H1 (cell line): Measurements from ENCODE around the gene PRRC2C. TPM values are rescaled to one million over a fixed set of nuclear protein-coding genes. Genes with fewer than 3 reads are reported as not detected.

Experiments
- CTCF ChIA-PET: fragments of 300-600 bp; sonication (Branson Sonifier 250); formaldehyde crosslinking; loops from one replicate; lab custom pipeline; 2021; ENCODE audit not compliant: partially characterized antibody; lab: Charles Lee
- POLR2A ChIA-PET: fragments of 300-600 bp; sonication (Branson Sonifier 250); formaldehyde crosslinking; loops from one replicate; lab custom pipeline; 2021; ENCODE audit warnings: inconsistent platforms; ENCODE audit not compliant: partially characterized antibody; lab: Charles Lee
- DNase-seq, 2 experiments: peaks; one replicate each; pipeline versions ENCODE4 v3.0.0 to v3.0.0-alpha.2; 2010 to 2022; ENCODE audit warnings: low spot score in 2 of 2, low read depth in 1 of 2, mixed read lengths in 1 of 2
- FAIRE-seq: peaks from 2 replicates; lab custom pipeline; 2011; peaks lifted over from hg19 to GRCh38; lab: Jason Lieb, UNC
- H2AFZ ChIP-seq: 2 replicates; pipeline ENCODE4 v1.8.1; 2012; ENCODE audit warnings: low read length, inconsistent platforms
- H2AK5ac ChIP-seq: 2 replicates; pipeline ENCODE4 v1.6.1; 2013; ENCODE audit warnings: low read depth, low read length
- H2BK120ac ChIP-seq: replicated peaks from 2 replicates; pipeline ENCODE3; 2013; ENCODE audit warnings: low read depth, low read length, inconsistent platforms
- H2BK12ac ChIP-seq: 2 replicates; pipeline ENCODE4 v1.6.1; 2013; ENCODE audit warnings: low read depth, low read length
- H2BK15ac ChIP-seq: 2 replicates; pipeline ENCODE4 v1.6.1; 2013; ENCODE audit warnings: low read length
- H2BK20ac ChIP-seq: 2 replicates; pipeline ENCODE4 v1.6.1; 2013; ENCODE audit warnings: low read length
- H2BK5ac ChIP-seq: 2 replicates; pipeline ENCODE4 v1.6.1; 2013; ENCODE audit warnings: low read depth, low read length
- H3K14ac ChIP-seq: 2 replicates; pipeline ENCODE4 v1.6.1; 2013; ENCODE audit warnings: inconsistent platforms; ENCODE audit not compliant: insufficient read length
- H3K18ac ChIP-seq: 2 replicates; pipeline ENCODE4 v1.6.1; 2013; ENCODE audit warnings: low read length; ENCODE audit errors: extremely low read depth
- H3K23ac ChIP-seq: 2 replicates; pipeline ENCODE4 v1.6.1; 2013; ENCODE audit warnings: inconsistent platforms; ENCODE audit not compliant: insufficient read length
- H3K23me2 ChIP-seq: 2 replicates; pipeline ENCODE4 v1.6.1; 2013; ENCODE audit warnings: low read depth, low read length
- H3K27ac ChIP-seq: 2 replicates; pipeline ENCODE4 v1.6.1; 2011; ENCODE audit warnings: low read depth, low read length, inconsistent platforms
- H3K27me3 ChIP-seq, 4 experiments: replicated peaks in 1 of 4; 1 replicate in 1 of 4; 2 replicates in 3 of 4; pipeline versions ENCODE4 v1.6.1 to v1.8.1; 2011 to 2013; ENCODE audit warnings: low read length in 3 of 4, mild to moderate bottlenecking in 3 of 4, inconsistent platforms in 2 of 4, mixed read lengths in 2 of 4, moderate library complexity in 1 of 4; ENCODE audit not compliant: control insufficient read depth in 3 of 4, insufficient read depth in 3 of 4; ENCODE audit errors: extremely low read depth in 1 of 4
- H3K36me3 ChIP-seq, 4 experiments: 2 replicates each; pipeline versions ENCODE4 v1.6.1 to v1.8.1; 2011 to 2013; ENCODE audit warnings: mild to moderate bottlenecking in 4 of 4, low read length in 3 of 4, moderate library complexity in 2 of 4, control low read depth in 1 of 4, inconsistent platforms in 1 of 4; ENCODE audit not compliant: insufficient read depth in 4 of 4, control insufficient read depth in 2 of 4
- H3K4ac ChIP-seq: replicated peaks from 2 replicates; pipeline ENCODE3; 2013; ENCODE audit warnings: low read length, low read depth, mixed read lengths, inconsistent platforms; ENCODE audit not compliant: insufficient read length
- H3K4me1 ChIP-seq, 4 experiments: replicated peaks in 1 of 4; 1 replicate in 1 of 4; 2 replicates in 3 of 4; pipeline versions ENCODE4 v1.6.1 to v1.8.1; 2011 to 2013; ENCODE audit warnings: low read length in 3 of 4, inconsistent platforms in 2 of 4, mixed read lengths in 1 of 4; ENCODE audit not compliant: insufficient read depth in 4 of 4, control insufficient read depth in 3 of 4
- H3K4me2 ChIP-seq, 2 experiments: 2 replicates each; pipeline versions ENCODE4 v1.6.1 to v1.8.1; 2011 to 2013; ENCODE audit warnings: low read depth in 2 of 2, low read length in 2 of 2, control low read depth in 1 of 2, inconsistent platforms in 1 of 2, mild to moderate bottlenecking in 1 of 2; ENCODE audit not compliant: insufficient read depth in 1 of 2
- H3K4me3 ChIP-seq, 4 experiments: fragments of 200-600, 300-600 bp in 1 of 4; sonication (generic), shearing (Covaris generic), sonication (Bioruptor Twin) in 1 of 4; 2 replicates each; pipeline versions ENCODE4 v1.5.1 to v1.8.1; 2011 to 2016; ENCODE audit warnings: low read length in 4 of 4, low read depth in 3 of 4, control low read depth in 2 of 4, inconsistent platforms in 2 of 4, mild to moderate bottlenecking in 2 of 4, mixed read lengths in 1 of 4, moderate library complexity in 1 of 4; ENCODE audit not compliant: insufficient read depth in 2 of 4; ENCODE audit errors: extremely low read depth in 1 of 4
- H3K56ac ChIP-seq: replicated peaks from 2 replicates; pipeline ENCODE3; 2013; ENCODE audit warnings: low read depth, mild to moderate bottlenecking, mixed read lengths, low read length, inconsistent platforms; ENCODE audit not compliant: insufficient read length
- H3K79me1 ChIP-seq: 2 replicates; pipeline ENCODE4 v1.6.1; 2013; ENCODE audit warnings: low read depth, low read length, control low read depth
- H3K79me2 ChIP-seq, 2 experiments: 2 replicates each; pipeline versions ENCODE4 v1.6.1 to v1.8.1; 2012 to 2013; ENCODE audit warnings: low read length in 2 of 2, mild to moderate bottlenecking in 2 of 2, inconsistent platforms in 1 of 2; ENCODE audit not compliant: insufficient read depth in 2 of 2, control insufficient read depth in 1 of 2
- H3K9ac ChIP-seq, 4 experiments: replicated peaks in 1 of 4; 1 replicate in 1 of 4; 2 replicates in 3 of 4; pipeline versions ENCODE4 v1.6.1 to v1.8.1; 2011 to 2013; ENCODE audit warnings: low read depth in 3 of 4, low read length in 3 of 4, control low read depth in 2 of 4, mild to moderate bottlenecking in 2 of 4, moderate library complexity in 2 of 4, inconsistent platforms in 1 of 4; ENCODE audit errors: extremely low read depth in 1 of 4
- H3K9me3 ChIP-seq, 2 experiments: 2 replicates each; pipeline versions ENCODE4 v1.6.1 to v1.8.1; 2012 to 2013; ENCODE audit warnings: mild to moderate bottlenecking in 2 of 2, moderate library complexity in 2 of 2, control low read depth in 1 of 2, inconsistent platforms in 1 of 2, low read depth in 1 of 2, low read length in 1 of 2, mixed read lengths in 1 of 2; ENCODE audit not compliant: insufficient read depth in 2 of 2
- H4K20me1 ChIP-seq, 2 experiments: replicated peaks in 1 of 2; 2 replicates each; pipeline versions ENCODE3 to v1.8.1; 2011 to 2013; ENCODE audit warnings: inconsistent platforms in 2 of 2, low read length in 2 of 2, mild to moderate bottlenecking in 1 of 2; ENCODE audit not compliant: insufficient read depth in 2 of 2, control insufficient read depth in 1 of 2
- H4K5ac ChIP-seq: 2 replicates; pipeline ENCODE4 v1.6.1; 2013; ENCODE audit warnings: low read length, low read depth, mixed read lengths, inconsistent platforms; ENCODE audit not compliant: insufficient read length
- H4K8ac ChIP-seq: 2 replicates; pipeline ENCODE4 v1.8.0; 2013; ENCODE audit warnings: mild to moderate bottlenecking, moderate library complexity, low read length, inconsistent platforms; ENCODE audit not compliant: insufficient read depth; ENCODE audit errors: extremely low read depth
- H4K91ac ChIP-seq: replicated peaks from 2 replicates; pipeline ENCODE3; 2013; ENCODE audit warnings: low read length, mixed read lengths, inconsistent platforms; ENCODE audit not compliant: insufficient read length
- BCL11A ChIP-seq, 2 experiments: IDR thresholded peaks; one replicate each; pipeline ENCODE4 v1.6.1; 2011; ENCODE audit warnings: low read depth in 2 of 2, low read length in 2 of 2, mild to moderate bottlenecking in 2 of 2
- CTBP2 ChIP-seq: IDR thresholded peaks from 2 replicates; pipeline ENCODE4 v1.7.0; 2011; ENCODE audit warnings: borderline replicate concordance, mild to moderate bottlenecking, moderate library complexity, mixed read lengths, low read length; ENCODE audit not compliant: insufficient read depth, insufficient read length
- FOSL1 ChIP-seq: IDR thresholded peaks from 2 replicates; pipeline ENCODE4 v1.6.1; 2011; ENCODE audit warnings: mild to moderate bottlenecking, low read depth, low read length, moderate library complexity; ENCODE audit not compliant: insufficient read depth
- HDAC2 ChIP-seq, 2 experiments: fragments of 300-600 bp in 1 of 2; sonication (generic) in 1 of 2; IDR thresholded peaks; 2 replicates each; pipeline ENCODE4 v1.6.1; 2011 to 2012; ENCODE audit warnings: low read depth in 2 of 2, low read length in 2 of 2, mild to moderate bottlenecking in 2 of 2, moderate library complexity in 2 of 2, borderline replicate concordance in 1 of 2, inconsistent platforms in 1 of 2
- NRF1 ChIP-seq: IDR thresholded peaks from 2 replicates; pipeline ENCODE4 v1.6.1; 2011; ENCODE audit warnings: mild to moderate bottlenecking, low read depth, low read length, improper control_type of control experiment
- SIN3A ChIP-seq, 2 experiments: IDR thresholded peaks in 1 of 2; conservative IDR thresholded peaks in 1 of 2; 2 replicates each; pipeline ENCODE4 v1.6.1; 2011 to 2012; ENCODE audit warnings: low read length in 2 of 2, improper control_type of control experiment in 1 of 2, low read depth in 1 of 2, mild to moderate bottlenecking in 1 of 2
- WGBS, 2 experiments: shearing (Covaris generic) in 1 of 2; methylation state at CpG; one replicate each; pipeline versions ENCODE4 v1.1.6 to v1.1.7; 2013 to 2015; ENCODE audit warnings: low lambda C conversion rate in 2 of 2, mixed read lengths in 2 of 2, inconsistent platforms in 1 of 2, low coverage in 1 of 2, missing lambda C conversion rate in 1 of 2; ENCODE audit not compliant: insufficient replicate concordance in 2 of 2, insufficient coverage in 1 of 2, insufficient read length in 1 of 2; ENCODE audit errors: extremely low coverage in 1 of 2, missing lambda C conversion rate in 1 of 2; 5-methylcytosine and 5-hydroxymethylcytosine counted together
- polyA plus RNA-seq, 7 experiments: library from polyadenylated mRNA; depleted of rRNA in 3 of 7; stranded (reverse) in 5 of 7; unstranded in 2 of 7; fragments of >200 nt in 5 of 7; fragments of 200-250 nt in 2 of 7; gene quantifications; 1 replicate in 5 of 7; 2 replicates in 1 of 7; 4 replicates in 1 of 7; pipeline versions ENCODE4 v1.2.1 to v1.2.3, GENCODE V29; 2011 to 2013; ENCODE audit warnings: missing spikeins in 2 of 7, mixed read lengths in 2 of 7
- total RNA-seq: library from RNA; stranded (reverse); fragmentation: NEBNext Ultra II Directional; extraction: Animal tissue kit (Norgen Biotek cat#: 25700); gene quantifications from 2 replicates; pipeline ENCODE4 v1.2.1, GENCODE V29; 2021

Gene PRRC2C
- total and polyA plus RNA-seq, 2 of the 8 experiments (the other 6 are each of a cell fraction or from before 2014, with no cell fraction given): 125 to 264 TPM

- no peak for DNase-seq
- Histone ChIP-seq H4K8ac (no peak overlapping the region), H3K27me3 (no peaks in the 10 kb centered on the region), H2AFZ (no peak overlapping the region), H4K5ac (no peak overlapping the region), H4K20me1 (peaks cover 2% of the 10 kb centered on the region in 2 experiments), H3K4me2 (no peak overlapping the region), H3K4me3 (no peak overlapping the region), H3K79me2 (no peaks in the 10 kb centered on the region), H2BK5ac (no peak overlapping the region), H2BK20ac (no peak overlapping the region), H3K36me3 (peaks cover 38 to 92% (median 68%) of the 10 kb centered on the region in 4 experiments), H2BK12ac (no peak overlapping the region), H3K79me1 (no peaks in the 10 kb centered on the region), H3K14ac (no peak overlapping the region), H3K56ac (no peak overlapping the region), H3K9ac (no peak overlapping the region), H4K91ac (no peak overlapping the region), H2AK5ac (no peak overlapping the region), H2BK120ac (no peak overlapping the region), H3K9me3 (no peaks in the 10 kb centered on the region), H3K27ac (no peak overlapping the region), H3K18ac (no peak overlapping the region), H3K4me1 (no peaks in the 10 kb centered on the region), H2BK15ac (no peak overlapping the region), H3K23ac (no peak overlapping the region), H3K23me2 (no peaks in the 10 kb centered on the region), H3K4ac (no peak overlapping the region)
- ChIA-PET POLR2A (no interaction called here), CTCF (interaction anchor here (0.8 to 1.2 kb wide), 3 partner anchors 9 to 132 kb away, joined by 3 to 4 read pairs (median 4); no protein-coding TSS in a partner anchor)
- WGBS, 2 experiments: 91% methylated on average over 8 of the region's 9 CpGs; no CpG with 5 or more reads in 1 of the 2 experiments
- FAIRE-seq: no peak
- no peak for TF ChIP-seq SIN3A (conservative IDR thresholded peaks at IDR 0.05 in 1 of 2, IDR thresholded peaks at IDR 0.05 in 1 of 2; ENCODE audit: low read depth in 1 of 2, low read length in 2 of 2)
- TF ChIP-seq CTBP2: no peak
- no peak for TF ChIP-seq HDAC2 (IDR thresholded peaks at IDR 0.05; ENCODE audit: borderline replicate concordance in 1 of 2, low read depth in 2 of 2, low read length in 2 of 2)
- TF ChIP-seq NRF1: no peak
- no peak for TF ChIP-seq BCL11A (IDR thresholded peaks at IDR 0.05; ENCODE audit: low read depth in 2 of 2, low read length in 2 of 2)
- no peak for TF ChIP-seq FOSL1
These were observed 100.4 kb downstream of the PRRC2C start for GRCh38 chr1:171585715-171586114.
